Stimulated activated CD8-positive, alpha-beta memory T cell treated with anti-CD3 and anti-CD28 coated beads, Interleukin-4, amount 100 ng/mL, for 48 hours (primary cell): ENCODE data around the gene MMP24.
"Not testable (repeated sequence)": the region's sequence is repeated elsewhere in the genome, so short reads cannot be mapped to it uniquely, and the experiment has no call there.

ENCODE experiments used
- DNase-seq: peaks from one replicate; pipeline ENCODE4 v3.0.0-alpha.2; 2020

The MMP24 gene

GRCh38 chr20:35262321-35262720 is 35.8 kb downstream of the MMP24 start:
- DNase-seq = not testable (repeated sequence)

- not testable (repeated sequence) for DNase-seq
Measured at GRCh38 chr20:35262731-35263531, 36.4 kb downstream of the MMP24 start.

GRCh38 chr20:35263532-35264341 is 37.2 kb downstream of the MMP24 start:
- no peak for DNase-seq

GRCh38 chr20:35264755-35265154 is 38.3 kb downstream of the MMP24 start:
- DNase-seq = no peak

- no peak for DNase-seq
Measured at GRCh38 chr20:35267092-35267491, 40.6 kb downstream of the MMP24 start.

- DNase-seq = peak; percentile 75
Measured at GRCh38 chr20:35269055-35269781, 42.7 kb downstream of the MMP24 start.

- DNase-seq = no peak
Measured at GRCh38 chr20:35270021-35270902, 43.8 kb downstream of the MMP24 start.

GRCh38 chr20:35271073-35271882 is 44.8 kb downstream of the MMP24 start:
- no peak for DNase-seq

GRCh38 chr20:35271904-35272303 is 45.4 kb downstream of the MMP24 start:
- no peak for DNase-seq

- DNase-seq = no peak
Measured at GRCh38 chr20:35273449-35274171, 47.1 kb downstream of the MMP24 start.

GRCh38 chr20:35274172-35275092 is 47.9 kb downstream of the MMP24 start:
- DNase-seq = no peak

- DNase-seq = no peak
Measured at GRCh38 chr20:35275741-35276251, 49.3 kb downstream of the MMP24 start.

- no peak for DNase-seq
Measured at GRCh38 chr20:35276408-35276807, 49.9 kb downstream of the MMP24 start.

- no peak for DNase-seq
Measured at GRCh38 chr20:35277127-35277526, 50.6 kb downstream of the MMP24 start.

- peak; percentile 94 for DNase-seq
Measured at GRCh38 chr20:35277531-35278395, 51.3 kb downstream of the MMP24 start, which contains the start of gene MMP24OS. MMP24OS (minus strand) TSS chr20:35278122; CDS start chr20:35277929, 193 bp downstream.

- no peak for DNase-seq
Measured at GRCh38 chr20:35279040-35279439, 52.5 kb downstream of the MMP24 start.

- no peak for DNase-seq
Measured at GRCh38 chr20:35279533-35280174, 53.2 kb downstream of the MMP24 start.

- DNase-seq = no peak
Measured at GRCh38 chr20:35280523-35280922, 54.0 kb downstream of the MMP24 start.
